ENCODE data around the gene VTI1A. TPM values are rescaled to one million over a fixed set of nuclear protein-coding genes. Genes with fewer than 3 reads are reported as not detected.
A peak's percentile ranks its signal among the peaks of the same experiment; 100 is the strongest.

The VTI1A gene
- total RNA-seq, 1 experiment from 2014 or later: 44.4 TPM

DNA sequence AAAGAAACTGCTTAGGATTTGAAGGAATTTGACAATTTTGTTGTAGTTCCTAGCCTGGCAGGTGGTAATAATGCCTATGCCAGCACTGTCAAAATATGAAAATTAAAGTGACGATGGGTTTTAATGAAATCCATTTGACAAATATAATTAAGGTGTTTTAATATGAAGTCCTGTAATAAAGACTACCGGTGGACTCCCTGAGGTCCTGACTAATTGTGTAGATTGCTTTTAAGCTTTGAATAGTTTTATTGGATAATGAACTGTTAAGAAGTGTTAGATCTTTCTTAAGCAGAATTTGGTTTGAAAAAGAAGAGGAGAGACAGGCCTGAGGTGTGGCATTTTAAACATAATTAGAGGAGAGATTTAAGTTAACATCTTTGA, 197.2 kb downstream of the VTI1A start:
- Mint-ChIP-seq H3K36me3 (ENCODE audit: insufficient read depth, unreplicated experiment) (no peaks in the 10 kb centered on the region), H3K27ac (ENCODE audit: low read depth, unreplicated experiment) (no peak overlapping the region), H3K9me3 (ENCODE audit: unreplicated experiment) (no peaks in the 10 kb centered on the region), H3K27me3 (ENCODE audit: insufficient read depth, unreplicated experiment) (no peaks in the 10 kb centered on the region), H3K4me3 (ENCODE audit: unreplicated experiment) (no peak overlapping the region), H3K4me1 (ENCODE audit: insufficient read depth, unreplicated experiment) (peaks cover 7% of the 10 kb centered on the region)
- no TSS peak for BruUV-seq (replicated peaks)
- no peak for DNase-seq (ENCODE audit: unreplicated experiment)
- ChIA-PET POLR2A (interaction anchor here (0.8 to 1.3 kb wide), 2 partner anchors 11 to 13 kb away, joined by 3 to 4 read pairs; no protein-coding TSS in a partner anchor), CTCF (no interaction called here)
- TF ChIP-seq, protein P1, sequence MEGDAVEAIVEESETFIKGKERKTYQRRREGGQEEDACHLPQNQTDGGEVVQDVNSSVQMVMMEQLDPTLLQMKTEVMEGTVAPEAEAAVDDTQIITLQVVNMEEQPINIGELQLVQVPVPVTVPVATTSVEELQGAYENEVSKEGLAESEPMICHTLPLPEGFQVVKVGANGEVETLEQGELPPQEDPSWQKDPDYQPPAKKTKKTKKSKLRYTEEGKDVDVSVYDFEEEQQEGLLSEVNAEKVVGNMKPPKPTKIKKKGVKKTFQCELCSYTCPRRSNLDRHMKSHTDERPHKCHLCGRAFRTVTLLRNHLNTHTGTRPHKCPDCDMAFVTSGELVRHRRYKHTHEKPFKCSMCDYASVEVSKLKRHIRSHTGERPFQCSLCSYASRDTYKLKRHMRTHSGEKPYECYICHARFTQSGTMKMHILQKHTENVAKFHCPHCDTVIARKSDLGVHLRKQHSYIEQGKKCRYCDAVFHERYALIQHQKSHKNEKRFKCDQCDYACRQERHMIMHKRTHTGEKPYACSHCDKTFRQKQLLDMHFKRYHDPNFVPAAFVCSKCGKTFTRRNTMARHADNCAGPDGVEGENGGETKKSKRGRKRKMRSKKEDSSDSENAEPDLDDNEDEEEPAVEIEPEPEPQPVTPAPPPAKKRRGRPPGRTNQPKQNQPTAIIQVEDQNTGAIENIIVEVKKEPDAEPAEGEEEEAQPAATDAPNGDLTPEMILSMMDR (IDR thresholded peaks at IDR 0.05; ENCODE audit: unreplicated experiment): no peak
- intact Hi-C loops (cut with micrococcal nuclease): no loop called here

DNA sequence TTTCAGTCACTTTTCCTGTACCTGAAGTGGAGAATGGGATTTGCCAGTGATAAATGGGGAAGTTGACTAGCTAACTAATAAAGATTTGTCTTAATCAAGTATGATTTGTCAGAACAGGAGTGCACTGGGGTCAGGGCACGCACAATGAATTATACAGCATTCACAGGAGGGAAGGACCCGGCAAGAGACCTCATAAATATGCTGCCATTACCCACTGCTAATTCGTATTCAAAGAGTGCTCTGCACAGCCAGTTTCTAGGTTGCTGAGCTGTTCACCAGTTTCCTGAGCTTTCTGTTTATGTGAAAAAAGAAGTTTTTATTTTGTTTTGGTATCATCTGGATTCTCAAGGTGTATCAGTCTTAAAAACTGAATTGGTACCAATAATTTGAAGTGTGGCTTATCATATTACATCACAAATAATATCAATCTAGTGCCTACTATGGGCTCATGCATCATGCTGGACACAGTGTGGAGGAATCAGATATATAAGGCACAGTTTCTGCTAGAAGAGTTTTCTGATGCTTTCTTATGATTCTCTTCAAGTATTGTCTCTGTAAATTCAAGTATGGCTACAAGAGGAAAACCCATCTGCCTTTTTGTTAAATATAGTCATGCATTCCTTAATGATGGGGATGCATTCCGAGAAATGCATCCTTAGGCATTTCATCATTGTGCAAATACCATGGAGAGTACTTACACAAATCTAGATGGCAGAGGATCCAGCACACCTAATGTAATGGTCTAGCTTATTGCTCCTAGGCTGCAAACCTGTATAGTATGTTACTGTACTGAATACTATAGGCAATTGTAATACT, 202.2 kb downstream of the VTI1A start:
- DNase-seq (ENCODE audit: unreplicated experiment): no peak
- no peak overlapping the region for H3K4me3 Mint-ChIP-seq (ENCODE audit: unreplicated experiment)
- intact Hi-C loops (cut with micrococcal nuclease): no loop called here
- CTCF ChIA-PET: no interaction called here
- BruUV-seq (replicated peaks): no TSS peak
- no peaks in the 10 kb centered on the region for H3K27me3 Mint-ChIP-seq (ENCODE audit: insufficient read depth, unreplicated experiment)
- no peaks in the 10 kb centered on the region for H3K9me3 Mint-ChIP-seq (ENCODE audit: unreplicated experiment)
- POLR2A ChIA-PET: interaction anchor here (1.4 kb wide), 1 partner anchor 10 kb away, joined by 4 read pairs; no protein-coding TSS in a partner anchor
- no peak overlapping the region for H3K27ac Mint-ChIP-seq (ENCODE audit: low read depth, unreplicated experiment)
- H3K4me1 Mint-ChIP-seq (ENCODE audit: insufficient read depth, unreplicated experiment): no peaks in the 10 kb centered on the region
- TF ChIP-seq, protein P1 (IDR thresholded peaks at IDR 0.05; ENCODE audit: unreplicated experiment): no peak
- no peaks in the 10 kb centered on the region for H3K36me3 Mint-ChIP-seq (ENCODE audit: insufficient read depth, unreplicated experiment)

DNA sequence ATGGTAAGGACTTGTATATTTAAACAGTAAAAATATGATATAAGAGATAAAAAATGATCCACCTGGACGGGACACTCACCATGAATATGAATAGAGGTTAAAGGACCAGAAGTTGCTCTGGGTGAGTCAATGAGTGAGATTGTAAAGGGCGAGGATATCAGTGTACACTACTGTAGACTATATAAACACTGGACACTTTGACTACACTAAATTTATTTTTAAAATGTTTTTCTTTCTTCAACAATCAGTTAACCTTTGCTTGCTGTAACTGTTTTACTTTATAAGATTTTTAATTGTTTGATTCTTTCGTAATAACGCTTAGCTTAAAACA, 202.8 kb downstream of the VTI1A start:
- ChIA-PET POLR2A (interaction anchor here (0.8 to 1.4 kb wide), 2 partner anchors 9 to 10 kb away, joined by 4 read pairs; no protein-coding TSS in a partner anchor), CTCF (interaction anchor here (0.6 kb wide), 1 partner anchor 174 kb away, joined by 3 read pairs; no protein-coding TSS in a partner anchor)
- no peaks in the 10 kb centered on the region for H3K27me3 Mint-ChIP-seq (ENCODE audit: insufficient read depth, unreplicated experiment)
- no peak overlapping the region for H3K27ac Mint-ChIP-seq (ENCODE audit: low read depth, unreplicated experiment)
- BruUV-seq (replicated peaks): no TSS peak
- no peak for DNase-seq (ENCODE audit: unreplicated experiment)
- H3K36me3 Mint-ChIP-seq (ENCODE audit: insufficient read depth, unreplicated experiment): peaks cover 3% of the 10 kb centered on the region
- H3K4me3 Mint-ChIP-seq (ENCODE audit: unreplicated experiment): no peak overlapping the region
- TF ChIP-seq, protein P1 (IDR thresholded peaks at IDR 0.05; ENCODE audit: unreplicated experiment): no peak
- H3K9me3 Mint-ChIP-seq (ENCODE audit: unreplicated experiment): no peaks in the 10 kb centered on the region
- intact Hi-C loops (cut with micrococcal nuclease): no loop called here
- no peaks in the 10 kb centered on the region for H3K4me1 Mint-ChIP-seq (ENCODE audit: insufficient read depth, unreplicated experiment)

DNA sequence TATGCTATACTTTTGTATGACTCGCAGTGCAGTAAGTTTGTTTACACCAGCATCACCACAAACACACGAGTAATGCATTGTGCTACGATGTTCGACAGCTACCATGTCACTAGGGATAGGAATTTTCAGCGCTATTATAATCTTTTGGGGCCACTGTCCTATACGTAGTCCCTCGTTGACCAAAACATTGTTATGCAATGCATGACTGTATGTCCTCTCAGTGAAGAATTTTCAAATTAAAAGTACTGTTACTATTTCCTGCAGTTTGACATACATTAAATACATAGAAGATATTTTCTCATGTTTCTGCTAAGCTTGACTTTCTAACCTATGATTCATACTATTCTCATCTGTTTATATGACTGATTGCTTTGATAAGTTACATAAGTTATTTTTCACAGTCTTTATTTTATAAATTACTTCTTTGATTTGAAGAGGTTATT, 203.6 kb downstream of the VTI1A start:
- DNase-seq (ENCODE audit: unreplicated experiment): peak; percentile 43
- POLR2A ChIA-PET: interaction anchor here (0.8 to 1.4 kb wide), 3 partner anchors 8 to 120 kb away, joined by 3 to 4 read pairs (median 4); no protein-coding TSS in a partner anchor
- Mint-ChIP-seq H3K27ac (ENCODE audit: low read depth, unreplicated experiment) (no peak overlapping the region), H3K4me1 (ENCODE audit: insufficient read depth, unreplicated experiment) (no peaks in the 10 kb centered on the region), H3K4me3 (ENCODE audit: unreplicated experiment) (no peak overlapping the region), H3K27me3 (ENCODE audit: insufficient read depth, unreplicated experiment) (no peaks in the 10 kb centered on the region), H3K9me3 (ENCODE audit: unreplicated experiment) (no peaks in the 10 kb centered on the region), H3K36me3 (ENCODE audit: insufficient read depth, unreplicated experiment) (peaks cover 5% of the 10 kb centered on the region)
- intact Hi-C loops (cut with micrococcal nuclease): no loop called here
- TF ChIP-seq, protein P1 (IDR thresholded peaks at IDR 0.05; ENCODE audit: unreplicated experiment): no peak
- CTCF ChIA-PET: interaction anchor here (0.6 to 0.8 kb wide), 2 partner anchors 68 to 1454 kb away, joined by 3 to 4 read pairs; no protein-coding TSS in a partner anchor
- BruUV-seq (replicated peaks): no TSS peak

Measured in MCF 10A (cell line).